Brain pericyte (primary cell): ENCODE data around the gene CASP2.

Experiments
- DNase-seq: peaks from one replicate; pipeline ENCODE4 v3.0.0-alpha.2; 2012; ENCODE audit warnings: low read depth, low spot score

The CASP2 gene

GRCh38 chr7:143287935-143288826, at the start of gene CASP2:
Gene CASP2, plus strand, starts transcription at chr7:143288351. Its CDS starts 105 bp downstream, at chr7:143288456.
- DNase-seq = peak; percentile 94

GRCh38 chr7:143239813-143240212, 48.3 kb upstream of the CASP2 start:
- DNase-seq = peak; percentile 22

GRCh38 chr7:143240291-143241168, 47.6 kb upstream of the CASP2 start:
- DNase-seq = peak; percentile 49

- no peak for DNase-seq
These were observed 45.8 kb upstream of the CASP2 start for GRCh38 chr7:143242306-143242705.

- DNase-seq = no peak
These were observed 45.0 kb upstream of the CASP2 start for GRCh38 chr7:143243111-143243510.

GRCh38 chr7:143243614-143244013, 44.5 kb upstream of the CASP2 start:
- DNase-seq = no peak

GRCh38 chr7:143244321-143244720, 43.8 kb upstream of the CASP2 start:
- no peak for DNase-seq

- no peak for DNase-seq
These were observed 43.0 kb upstream of the CASP2 start for GRCh38 chr7:143245123-143245522.

- DNase-seq = no peak
These were observed 40.8 kb upstream of the CASP2 start for GRCh38 chr7:143247372-143247771.

- no peak for DNase-seq
These were observed 39.3 kb upstream of the CASP2 start for GRCh38 chr7:143248761-143249354.

- no peak for DNase-seq
These were observed 38.0 kb upstream of the CASP2 start for GRCh38 chr7:143250199-143250598.

GRCh38 chr7:143250822-143251221, 37.3 kb upstream of the CASP2 start:
- no peak for DNase-seq

- DNase-seq = no peak
These were observed 36.1 kb upstream of the CASP2 start for GRCh38 chr7:143252006-143252405.

- DNase-seq = no peak
These were observed 32.6 kb upstream of the CASP2 start for GRCh38 chr7:143255564-143255963.

GRCh38 chr7:143256325-143256724, 31.8 kb upstream of the CASP2 start:
- DNase-seq = no peak

- DNase-seq = no peak
These were observed 31.2 kb upstream of the CASP2 start for GRCh38 chr7:143256932-143257331.

GRCh38 chr7:143257501-143257900, 30.6 kb upstream of the CASP2 start:
- no peak for DNase-seq

- no peak for DNase-seq
These were observed 29.3 kb upstream of the CASP2 start for GRCh38 chr7:143258831-143259230.

GRCh38 chr7:143259765-143260164, 28.4 kb upstream of the CASP2 start:
- DNase-seq = no peak

GRCh38 chr7:143261901-143262300, 26.2 kb upstream of the CASP2 start:
- no peak for DNase-seq

GRCh38 chr7:143263266-143264195, 24.6 kb upstream of the CASP2 start, which contains the start of gene GSTK1:
Gene GSTK1, plus strand, starts transcription at chr7:143263441. Its CDS starts 73 bp downstream, at chr7:143263514.
- DNase-seq = no peak
